Measurements from ENCODE around the gene HLA-F.

HLA-F gene

GRCh38 chr6:29736563-29736962 lies 13.3 kb downstream of the HLA-F start:
- Histone ChIP-seq H3K27ac (ENCODE audit: low read length) (no peak overlapping the region), H3K36me3 (ENCODE audit: control insufficient read depth in 1 of 2, insufficient read depth in 2 of 2, low read length in 2 of 2) (peaks cover 0 to 5% of the 10 kb centered on the region in 2 donors), H3K27me3 (ENCODE audit: low read depth, low read length) (no peaks in the 10 kb centered on the region), H3K4me3 (ENCODE audit: low read depth in 1 of 2, low read length in 2 of 2) (no peak overlapping the region), H3K4me1 (ENCODE audit: control insufficient read depth in 1 of 2, insufficient read depth in 2 of 2, low read length in 2 of 2) (no peaks in the 10 kb centered on the region), H3K9me3 (ENCODE audit: control insufficient read depth in 1 of 2, low read length in 2 of 2) (no peaks in the 10 kb centered on the region)

- Histone ChIP-seq H3K4me3 (ENCODE audit: low read depth in 1 of 2, low read length in 2 of 2) (no peak overlapping the region), H3K9me3 (ENCODE audit: control insufficient read depth in 1 of 2, low read length in 2 of 2) (no peaks in the 10 kb centered on the region), H3K27ac (ENCODE audit: low read length) (no peak overlapping the region), H3K4me1 (ENCODE audit: control insufficient read depth in 1 of 2, insufficient read depth in 2 of 2, low read length in 2 of 2) (no peaks in the 10 kb centered on the region), H3K27me3 (ENCODE audit: low read depth, low read length) (no peaks in the 10 kb centered on the region), H3K36me3 (ENCODE audit: control insufficient read depth in 1 of 2, insufficient read depth in 2 of 2, low read length in 2 of 2) (peaks cover 0 to 5% of the 10 kb centered on the region in 2 donors)
These were observed 14.7 kb downstream of the HLA-F start for GRCh38 chr6:29737707-29738630.

GRCh38 chr6:29739136-29739881 lies 16.1 kb downstream of the HLA-F start:
- no peaks in the 10 kb centered on the region for H3K9me3 ChIP-seq (ENCODE audit: control insufficient read depth in 1 of 2, low read length in 2 of 2)
- H3K36me3 ChIP-seq (ENCODE audit: control insufficient read depth in 1 of 2, insufficient read depth in 2 of 2, low read length in 2 of 2) = peaks cover 0 to 5% of the 10 kb centered on the region in 2 donors
- no peak overlapping the region for H3K27ac ChIP-seq (ENCODE audit: low read length)
- H3K4me1 ChIP-seq (ENCODE audit: control insufficient read depth in 1 of 2, insufficient read depth in 2 of 2, low read length in 2 of 2) = no peaks in the 10 kb centered on the region
- H3K27me3 ChIP-seq (ENCODE audit: low read depth, low read length) = no peaks in the 10 kb centered on the region
- no peak overlapping the region for H3K4me3 ChIP-seq (ENCODE audit: low read depth in 1 of 2, low read length in 2 of 2)

GRCh38 chr6:29739882-29740261 lies 16.6 kb downstream of the HLA-F start:
- Histone ChIP-seq H3K27ac (ENCODE audit: low read length) (no peak overlapping the region), H3K9me3 (ENCODE audit: control insufficient read depth in 1 of 2, low read length in 2 of 2) (no peaks in the 10 kb centered on the region), H3K4me3 (ENCODE audit: low read depth in 1 of 2, low read length in 2 of 2) (no peak overlapping the region), H3K27me3 (ENCODE audit: low read depth, low read length) (no peaks in the 10 kb centered on the region), H3K36me3 (ENCODE audit: control insufficient read depth in 1 of 2, insufficient read depth in 2 of 2, low read length in 2 of 2) (peaks cover 0 to 5% of the 10 kb centered on the region in 2 donors), H3K4me1 (ENCODE audit: control insufficient read depth in 1 of 2, insufficient read depth in 2 of 2, low read length in 2 of 2) (no peaks in the 10 kb centered on the region)

GRCh38 chr6:29741592-29741991 lies 18.4 kb downstream of the HLA-F start:
- no peaks in the 10 kb centered on the region for H3K9me3 ChIP-seq (ENCODE audit: control insufficient read depth in 1 of 2, low read length in 2 of 2)
- H3K36me3 ChIP-seq (ENCODE audit: control insufficient read depth in 1 of 2, insufficient read depth in 2 of 2, low read length in 2 of 2) = no peaks in the 10 kb centered on the region
- no peak overlapping the region for H3K4me3 ChIP-seq (ENCODE audit: low read depth in 1 of 2, low read length in 2 of 2)
- H3K4me1 ChIP-seq (ENCODE audit: control insufficient read depth in 1 of 2, insufficient read depth in 2 of 2, low read length in 2 of 2) = no peaks in the 10 kb centered on the region
- H3K27ac ChIP-seq (ENCODE audit: low read length) = no peak overlapping the region
- H3K27me3 ChIP-seq (ENCODE audit: low read depth, low read length) = no peaks in the 10 kb centered on the region

- no peaks in the 10 kb centered on the region for H3K9me3 ChIP-seq (ENCODE audit: control insufficient read depth in 1 of 2, low read length in 2 of 2)
- no peaks in the 10 kb centered on the region for H3K27me3 ChIP-seq (ENCODE audit: low read depth, low read length)
- no peaks in the 10 kb centered on the region for H3K4me1 ChIP-seq (ENCODE audit: control insufficient read depth in 1 of 2, insufficient read depth in 2 of 2, low read length in 2 of 2)
- no peaks in the 10 kb centered on the region for H3K36me3 ChIP-seq (ENCODE audit: control insufficient read depth in 1 of 2, insufficient read depth in 2 of 2, low read length in 2 of 2)
- no peak overlapping the region for H3K27ac ChIP-seq (ENCODE audit: low read length)
- H3K4me3 ChIP-seq (ENCODE audit: low read depth in 1 of 2, low read length in 2 of 2) = no peak overlapping the region
These were observed 18.9 kb downstream of the HLA-F start for GRCh38 chr6:29742127-29742526.

- H3K27me3 ChIP-seq (ENCODE audit: low read depth, low read length) = no peaks in the 10 kb centered on the region
- no peak overlapping the region for H3K4me3 ChIP-seq (ENCODE audit: low read depth in 1 of 2, low read length in 2 of 2)
- H3K4me1 ChIP-seq (ENCODE audit: control insufficient read depth in 1 of 2, insufficient read depth in 2 of 2, low read length in 2 of 2) = peaks cover 0 to 7% of the 10 kb centered on the region in 2 donors
- no peaks in the 10 kb centered on the region for H3K36me3 ChIP-seq (ENCODE audit: control insufficient read depth in 1 of 2, insufficient read depth in 2 of 2, low read length in 2 of 2)
- no peaks in the 10 kb centered on the region for H3K9me3 ChIP-seq (ENCODE audit: control insufficient read depth in 1 of 2, low read length in 2 of 2)
- no peak overlapping the region for H3K27ac ChIP-seq (ENCODE audit: low read length)
These were observed 19.8 kb downstream of the HLA-F start for GRCh38 chr6:29743025-29743424.

GRCh38 chr6:29743568-29743967 lies 20.3 kb downstream of the HLA-F start:
- Histone ChIP-seq H3K36me3 (ENCODE audit: control insufficient read depth in 1 of 2, insufficient read depth in 2 of 2, low read length in 2 of 2) (no peaks in the 10 kb centered on the region), H3K4me1 (ENCODE audit: control insufficient read depth in 1 of 2, insufficient read depth in 2 of 2, low read length in 2 of 2) (peaks cover 0 to 9% of the 10 kb centered on the region in 2 donors), H3K4me3 (ENCODE audit: low read depth in 1 of 2, low read length in 2 of 2) (no peak overlapping the region), H3K27ac (ENCODE audit: low read length) (no peak overlapping the region), H3K9me3 (ENCODE audit: control insufficient read depth in 1 of 2, low read length in 2 of 2) (no peaks in the 10 kb centered on the region), H3K27me3 (ENCODE audit: low read depth, low read length) (no peaks in the 10 kb centered on the region)

GRCh38 chr6:29744131-29744530 lies 20.9 kb downstream of the HLA-F start:
- H3K27me3 ChIP-seq (ENCODE audit: low read depth, low read length) = no peaks in the 10 kb centered on the region
- H3K27ac ChIP-seq (ENCODE audit: low read length) = no peak overlapping the region
- H3K4me3 ChIP-seq (ENCODE audit: low read depth in 1 of 2, low read length in 2 of 2) = no peak overlapping the region
- no peaks in the 10 kb centered on the region for H3K36me3 ChIP-seq (ENCODE audit: control insufficient read depth in 1 of 2, insufficient read depth in 2 of 2, low read length in 2 of 2)
- no peaks in the 10 kb centered on the region for H3K9me3 ChIP-seq (ENCODE audit: control insufficient read depth in 1 of 2, low read length in 2 of 2)
- H3K4me1 ChIP-seq (ENCODE audit: control insufficient read depth in 1 of 2, insufficient read depth in 2 of 2, low read length in 2 of 2) = peaks cover 0 to 9% of the 10 kb centered on the region in 2 donors

- H3K4me1 ChIP-seq (ENCODE audit: control insufficient read depth in 1 of 2, insufficient read depth in 2 of 2, low read length in 2 of 2) = peaks cover 0 to 14% of the 10 kb centered on the region in 2 donors
These were observed 21.4 kb downstream of the HLA-F start for GRCh38 chr6:29744621-29745020.

GRCh38 chr6:29745386-29745785 lies 22.2 kb downstream of the HLA-F start:
- Histone ChIP-seq H3K4me1 (ENCODE audit: control insufficient read depth in 1 of 2, insufficient read depth in 2 of 2, low read length in 2 of 2) (peaks cover 0 to 16% of the 10 kb centered on the region in 2 donors), H3K9me3 (ENCODE audit: control insufficient read depth in 1 of 2, low read length in 2 of 2) (no peaks in the 10 kb centered on the region), H3K4me3 (ENCODE audit: low read depth in 1 of 2, low read length in 2 of 2) (no peak overlapping the region), H3K27me3 (ENCODE audit: low read depth, low read length) (no peaks in the 10 kb centered on the region), H3K27ac (ENCODE audit: low read length) (no peak overlapping the region), H3K36me3 (ENCODE audit: control insufficient read depth in 1 of 2, insufficient read depth in 2 of 2, low read length in 2 of 2) (no peaks in the 10 kb centered on the region)

More at GRCh38 chr6:29744621-29745020, 21.4 kb downstream of the HLA-F start:
- H3K4me3 ChIP-seq (ENCODE audit: low read depth in 1 of 2, low read length in 2 of 2) = no peak overlapping the region
- H3K27ac ChIP-seq (ENCODE audit: low read length) = no peak overlapping the region
- H3K27me3 ChIP-seq (ENCODE audit: low read depth, low read length) = no peaks in the 10 kb centered on the region
- H3K36me3 ChIP-seq (ENCODE audit: control insufficient read depth in 1 of 2, insufficient read depth in 2 of 2, low read length in 2 of 2) = no peaks in the 10 kb centered on the region
- no peaks in the 10 kb centered on the region for H3K9me3 ChIP-seq (ENCODE audit: control insufficient read depth in 1 of 2, low read length in 2 of 2)
